Transverse colon (tissue), 4 donors: ENCODE measurements around the gene CALCR. TPM values are rescaled to one million over a fixed set of nuclear protein-coding genes. Genes with fewer than 3 reads are reported as not detected.

Experiments used
- DNase-seq: peaks from one replicate; pipeline ENCODE4 v3.0.0-alpha.2; 2019
- H3K27ac ChIP-seq, 4 donors: fragments of 200-600 bp; sonication (generic); 2 replicates each; pipeline ENCODE4 v1.5.1; 2016 to 2018; ENCODE audit warnings: inconsistent platforms in 4 of 4
- H3K27me3 ChIP-seq: fragments of 200-600 bp; sonication (generic); 2 replicates; pipeline ENCODE4 v1.5.1; 2017; ENCODE audit warnings: inconsistent platforms
- H3K36me3 ChIP-seq, 4 donors: fragments of 200-600 bp; sonication (generic); 2 replicates each; pipeline ENCODE4 v1.5.1; 2017 to 2019; ENCODE audit warnings: inconsistent platforms in 4 of 4
- H3K4me1 ChIP-seq, 4 donors: fragments of 200-600 bp; sonication (generic); 2 replicates each; pipeline ENCODE4 v1.5.1; 2017 to 2020; ENCODE audit warnings: inconsistent platforms in 4 of 4
- H3K4me3 ChIP-seq, 4 donors: fragments of 200-600 bp; sonication (generic); 1 replicate in 1 of 4; 2 replicates in 3 of 4; pipeline versions ENCODE4 v1.5.1 to v1.6.1; 2017 to 2019; ENCODE audit warnings: inconsistent platforms in 4 of 4
- H3K9me3 ChIP-seq, 2 donors: fragments of 200-600 bp; sonication (generic); 2 replicates each; pipeline ENCODE4 v1.5.1; 2017 to 2019; ENCODE audit warnings: inconsistent platforms in 2 of 2
- EP300 ChIP-seq: sonication (generic); formaldehyde crosslinking; IDR thresholded peaks from one replicate; pipeline ENCODE4 v1.6.1; 2017; ENCODE audit warnings: antibody characterized with exemption, low read depth
- POLR2A ChIP-seq: fragments of 450-650 bp; IDR thresholded peaks from one replicate; pipeline ENCODE4 v1.6.1; 2016; ENCODE audit warnings: antibody characterized with exemption, mild to moderate bottlenecking, moderate library complexity
- POLR2AphosphoS5 ChIP-seq, 3 donors: sonication (generic); formaldehyde crosslinking; IDR thresholded peaks; one replicate each; pipeline ENCODE4 v1.6.1; 2016; ENCODE audit warnings: antibody characterized with exemption in 3 of 3
- WGBS, 2 donors: methylation state at CpG; one replicate each; pipeline ENCODE4 v1.1.5; 2018; ENCODE audit warnings: low coverage in 1 of 2; 5-methylcytosine and 5-hydroxymethylcytosine counted together
- in situ Hi-C, 4 donors: fragments of 200-750 bp; cut with MboI; loops; one replicate each; pipeline versions ENCODE4 v1.15.0 to v1.15.1; 2017; ENCODE audit warnings: low sequenced_read_pairs in 3 of 4, low pct_ligation_motif_present in 1 of 4, low pct_unique_long_range_greater_than_20kb in 1 of 4
- intact Hi-C: fragments of 100-400 bp; cut with DNase I; formaldehyde crosslinking; loops from one replicate; pipeline ENCODE4 v1.15.1; 2023; ENCODE audit warnings: low total_unique reads
- total RNA-seq, 4 donors: library from RNA; depleted of rRNA; stranded (reverse); fragments of >200 nt; gene quantifications; one replicate each; pipeline ENCODE4 v1.1.0, GENCODE V29; 2016
- TF ChIP-seq, protein P1 (sequence below), 5 experiments: fragments of 200-600 bp in 3 of 5; fragments of 450-650 bp in 2 of 5; sonication (generic) in 3 of 5; IDR thresholded peaks; 1 replicate in 2 of 5; 2 replicates in 3 of 5; pipeline ENCODE4 v1.5.1; 2016 to 2017; ENCODE audit warnings: antibody characterized with exemption in 5 of 5, inconsistent platforms in 3 of 5, mild to moderate bottlenecking in 2 of 5, moderate library complexity in 1 of 5

Gene CALCR
- total RNA-seq, 4 donors from 2014 or later: not detected

DNA sequence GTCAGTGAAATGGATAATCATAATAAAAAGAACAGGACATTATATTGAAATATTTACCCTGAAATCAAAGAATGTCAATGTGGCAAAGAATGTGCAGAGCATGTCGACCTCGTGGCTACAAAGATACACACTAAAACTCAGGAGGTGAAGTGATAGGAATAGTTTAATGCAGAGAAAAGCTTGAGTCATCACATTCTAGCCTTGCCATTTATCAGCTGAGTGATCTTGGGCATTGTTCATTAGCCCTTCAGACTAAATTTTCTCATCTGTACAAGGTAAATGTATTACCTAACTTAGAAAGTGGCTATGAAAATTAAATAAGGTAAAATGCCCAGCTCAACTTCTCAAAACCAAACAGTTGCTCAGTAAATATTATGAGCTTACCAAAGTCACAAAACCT is 22.6 kb downstream of the CALCR start:
- in situ Hi-C loops: no loop called here
- 46 to 80% methylated on average over 2 of the region's 2 CpGs for WGBS, 2 donors
- no peaks in the 10 kb centered on the region for H3K4me1 ChIP-seq
- TF ChIP-seq POLR2AphosphoS5 (IDR thresholded peaks at IDR 0.05) (no peak), EP300 (no peak), POLR2A (no peak)
- TF ChIP-seq, protein P1, sequence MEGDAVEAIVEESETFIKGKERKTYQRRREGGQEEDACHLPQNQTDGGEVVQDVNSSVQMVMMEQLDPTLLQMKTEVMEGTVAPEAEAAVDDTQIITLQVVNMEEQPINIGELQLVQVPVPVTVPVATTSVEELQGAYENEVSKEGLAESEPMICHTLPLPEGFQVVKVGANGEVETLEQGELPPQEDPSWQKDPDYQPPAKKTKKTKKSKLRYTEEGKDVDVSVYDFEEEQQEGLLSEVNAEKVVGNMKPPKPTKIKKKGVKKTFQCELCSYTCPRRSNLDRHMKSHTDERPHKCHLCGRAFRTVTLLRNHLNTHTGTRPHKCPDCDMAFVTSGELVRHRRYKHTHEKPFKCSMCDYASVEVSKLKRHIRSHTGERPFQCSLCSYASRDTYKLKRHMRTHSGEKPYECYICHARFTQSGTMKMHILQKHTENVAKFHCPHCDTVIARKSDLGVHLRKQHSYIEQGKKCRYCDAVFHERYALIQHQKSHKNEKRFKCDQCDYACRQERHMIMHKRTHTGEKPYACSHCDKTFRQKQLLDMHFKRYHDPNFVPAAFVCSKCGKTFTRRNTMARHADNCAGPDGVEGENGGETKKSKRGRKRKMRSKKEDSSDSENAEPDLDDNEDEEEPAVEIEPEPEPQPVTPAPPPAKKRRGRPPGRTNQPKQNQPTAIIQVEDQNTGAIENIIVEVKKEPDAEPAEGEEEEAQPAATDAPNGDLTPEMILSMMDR (IDR thresholded peaks at IDR 0.05): no peak
- H3K4me3 ChIP-seq: no peak overlapping the region
- H3K27me3 ChIP-seq: no peaks in the 10 kb centered on the region
- H3K9me3 ChIP-seq: no peaks in the 10 kb centered on the region
- H3K36me3 ChIP-seq: no peaks in the 10 kb centered on the region
- no peak for DNase-seq
- H3K27ac ChIP-seq: no peak overlapping the region
- intact Hi-C loops: no loop called here

DNA sequence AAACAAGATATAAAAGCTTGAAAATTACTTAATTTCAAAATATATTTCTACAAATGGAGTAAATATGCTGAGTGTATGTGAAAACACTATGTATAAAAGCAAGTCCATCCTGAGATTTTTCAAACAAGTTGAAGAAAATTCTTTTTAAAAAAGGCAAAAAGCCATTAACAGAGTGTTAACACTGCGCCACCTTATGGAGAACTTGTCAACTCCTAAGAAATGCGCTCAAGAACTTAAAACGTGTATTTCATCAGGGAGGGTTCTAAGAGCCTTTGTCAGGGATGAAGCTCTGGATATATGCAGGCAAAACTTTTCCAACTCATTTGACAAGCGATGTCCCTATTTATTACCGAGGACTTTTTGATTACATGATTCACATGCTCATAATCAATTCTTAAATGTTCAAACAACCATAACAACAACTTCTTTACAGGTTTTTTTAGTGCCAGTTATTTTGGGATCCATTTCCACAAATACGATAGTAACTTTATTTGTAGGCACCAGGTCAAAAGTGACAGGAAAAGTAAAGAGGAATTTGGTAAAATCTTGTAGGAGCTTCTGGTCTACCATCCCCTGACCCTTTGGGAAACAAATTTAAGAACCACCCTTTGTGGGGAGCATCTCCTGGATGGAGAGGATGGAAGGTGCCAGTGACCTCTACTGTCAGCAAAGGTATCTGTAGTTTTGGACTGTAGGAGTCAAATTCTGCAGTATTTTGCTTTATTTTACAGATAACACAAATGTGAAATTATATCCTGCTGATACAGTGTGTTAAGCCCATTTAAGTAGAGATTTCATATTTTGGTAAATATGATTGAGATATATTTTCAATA is 23.2 kb downstream of the CALCR start:
- in situ Hi-C loops: no loop called here
- no peaks in the 10 kb centered on the region for H3K27me3 ChIP-seq
- no peak overlapping the region for H3K4me3 ChIP-seq
- no peaks in the 10 kb centered on the region for H3K9me3 ChIP-seq
- H3K4me1 ChIP-seq: no peaks in the 10 kb centered on the region
- intact Hi-C loops: no loop called here
- WGBS, 2 donors: 16 to 19% methylated on average over 6 of the region's 6 CpGs
- DNase-seq: no peak
- no peak overlapping the region for H3K27ac ChIP-seq
- no peak for TF ChIP-seq POLR2AphosphoS5 (IDR thresholded peaks at IDR 0.05)
- no peak for TF ChIP-seq POLR2A
- TF ChIP-seq, protein P1 (IDR thresholded peaks at IDR 0.05): peak; percentile 26 to 37 (median 31)
- no peaks in the 10 kb centered on the region for H3K36me3 ChIP-seq

DNA sequence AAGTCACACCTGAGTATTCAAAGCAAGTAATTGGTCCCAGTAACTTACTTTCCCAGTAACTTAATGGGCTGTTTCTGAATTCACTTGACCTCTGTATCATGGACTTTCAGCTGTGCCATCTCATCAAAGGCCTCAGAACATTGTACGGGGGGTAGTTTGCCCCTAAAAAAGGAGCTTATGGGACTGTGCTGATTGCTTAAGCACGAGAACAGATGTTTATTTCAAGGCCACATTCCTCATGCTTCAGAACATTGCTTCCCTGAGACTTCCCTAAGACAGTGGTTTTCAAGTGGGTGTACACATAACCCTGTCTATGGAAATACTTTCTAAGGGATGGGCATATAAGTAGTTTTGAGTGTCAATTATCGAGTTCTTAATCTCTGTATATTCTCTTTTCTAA is 26.8 kb downstream of the CALCR start:
- Histone ChIP-seq H3K27me3 (no peaks in the 10 kb centered on the region), H3K4me1 (no peaks in the 10 kb centered on the region), H3K27ac (no peak overlapping the region), H3K36me3 (no peaks in the 10 kb centered on the region), H3K9me3 (no peaks in the 10 kb centered on the region), H3K4me3 (no peak overlapping the region)
- in situ Hi-C loops (no loop called here), intact Hi-C loops (no loop called here)
- no peak for DNase-seq
- no peak for TF ChIP-seq POLR2AphosphoS5 (IDR thresholded peaks at IDR 0.05)
- TF ChIP-seq, protein P1 (IDR thresholded peaks at IDR 0.05): no peak
- no peak for TF ChIP-seq POLR2A
- no peak for TF ChIP-seq EP300
- 56 to 100% methylated on average over 1 to 3 of the region's 3 CpGs for WGBS, 2 donors

DNA sequence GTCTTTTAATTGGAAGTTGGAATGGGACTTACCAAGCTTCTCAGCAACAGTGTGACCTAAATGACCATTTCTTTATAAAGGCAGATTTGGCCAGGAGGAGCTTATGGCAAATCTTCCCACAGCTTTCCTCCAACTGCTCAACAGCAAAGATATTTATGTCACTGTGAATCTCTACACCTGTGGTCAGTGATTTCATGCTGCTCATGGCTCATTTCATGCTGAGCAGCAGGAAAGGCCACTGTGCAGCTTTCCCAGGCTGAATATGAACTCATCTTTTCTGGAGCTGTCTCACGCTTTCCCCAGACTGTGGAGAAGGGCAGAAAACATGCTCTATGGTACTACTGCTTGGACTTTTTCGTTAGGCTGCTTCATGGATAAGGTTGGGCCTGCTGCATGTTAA is 29.8 kb downstream of the CALCR start:
- no peaks in the 10 kb centered on the region for H3K36me3 ChIP-seq
- no peaks in the 10 kb centered on the region for H3K9me3 ChIP-seq
- intact Hi-C loops: no loop called here
- H3K4me3 ChIP-seq: no peak overlapping the region
- H3K27ac ChIP-seq: no peak overlapping the region
- WGBS, 2 donors: 64% methylated on average over 2 of the region's 2 CpGs; no CpG with 5 or more reads in 1 of the 2 donors
- DNase-seq: no peak
- H3K27me3 ChIP-seq: no peaks in the 10 kb centered on the region
- no peaks in the 10 kb centered on the region for H3K4me1 ChIP-seq
- in situ Hi-C loops: no loop called here
- TF ChIP-seq POLR2A (no peak), EP300 (no peak)
